HEK293 (cell line): ENCODE data around the gene TMEM132A.
"Not testable (repeated sequence)": the region's sequence is repeated elsewhere in the genome, so short reads cannot be mapped to it uniquely, and the experiment has no call there.

Experiments
- CTCF ChIA-PET: fragments of 350-600 bp; formaldehyde crosslinking; extraction: SDS; loops from one replicate; lab custom pipeline; 2021; ENCODE audit warnings: antibody characterized with exemption; lab: Yijun Ruan, JAX
- POLR2A ChIA-PET: fragments of 300-600 bp; formaldehyde crosslinking; extraction: SDS; loops from one replicate; lab custom pipeline; 2020; ENCODE audit warnings: antibody characterized with exemption, inconsistent platforms; lab: Yijun Ruan, JAX
- H3K27ac ChIP-seq: fragments of 200-500 bp; sonication (Bioruptor generic); 2 replicates; pipeline ENCODE4 v1.5.1; 2014; ENCODE audit warnings: low read depth, low read length, control low read depth, inconsistent platforms; ENCODE audit errors: extremely low read depth
- H3K36me3 ChIP-seq, 2 experiments: fragments of 200-500 bp in 1 of 2; sonication (Bioruptor generic) in 1 of 2; 1 replicate in 1 of 2; 2 replicates in 1 of 2; pipeline ENCODE4 v1.5.1; 2014 to 2017; ENCODE audit warnings: inconsistent platforms in 2 of 2, low read length in 2 of 2; ENCODE audit not compliant: control insufficient read depth in 2 of 2, insufficient read depth in 1 of 2
- H3K4me1 ChIP-seq: fragments of 200-500 bp; sonication (Bioruptor generic); 2 replicates; pipeline ENCODE4 v1.5.1; 2014; ENCODE audit warnings: mild to moderate bottlenecking, low read length, inconsistent platforms; ENCODE audit not compliant: control insufficient read depth, insufficient read depth
- H3K4me3 ChIP-seq: 2 replicates; pipeline ENCODE4 v1.5.1; 2011; ENCODE audit warnings: low read depth, mild to moderate bottlenecking, control low read depth, low read length, moderate library complexity
- H3K9me3 ChIP-seq: fragments of 200-500 bp; sonication (Bioruptor generic); 2 replicates; pipeline ENCODE4 v1.5.1; 2014; ENCODE audit warnings: low read depth, low read length, inconsistent platforms; ENCODE audit not compliant: control insufficient read depth, insufficient read depth
- FEZF1 ChIP-seq: fragments of 450-650 bp; formaldehyde crosslinking; IDR thresholded peaks from 2 replicates; pipeline ENCODE4 v1.5.1; 2016; ENCODE audit warnings: missing biosample characterization, missing genetic modification characterization
- KLF10 ChIP-seq: fragments of 450-650 bp; IDR thresholded peaks from 2 replicates; pipeline ENCODE4 v1.5.1; 2018; ENCODE audit warnings: missing biosample characterization, mild to moderate bottlenecking, missing genetic modification characterization
- REPIN1 ChIP-seq: fragments of 450-650 bp; formaldehyde crosslinking; IDR thresholded peaks from 2 replicates; pipeline ENCODE4 v1.5.1; 2017; ENCODE audit warnings: missing biosample characterization, missing genetic modification characterization, low read depth
- SP7 ChIP-seq: fragments of 450-650 bp; formaldehyde crosslinking; IDR thresholded peaks from 2 replicates; pipeline ENCODE4 v1.5.1; 2016; ENCODE audit warnings: missing biosample characterization, missing genetic modification characterization
- ZNF112 ChIP-seq: fragments of 450-650 bp; formaldehyde crosslinking; IDR thresholded peaks from 2 replicates; pipeline ENCODE4 v1.5.0; 2017; ENCODE audit warnings: missing biosample characterization, missing genetic modification characterization
- ZNF133 ChIP-seq: fragments of 450-650 bp; formaldehyde crosslinking; IDR thresholded peaks from 2 replicates; pipeline ENCODE4 v1.5.1; 2016; ENCODE audit warnings: missing biosample characterization, missing genetic modification characterization
- ZNF157 ChIP-seq: fragments of 450-650 bp; formaldehyde crosslinking; IDR thresholded peaks from 2 replicates; pipeline ENCODE4 v1.5.1; 2016; ENCODE audit warnings: missing biosample characterization, missing genetic modification characterization
- ZNF350 ChIP-seq: fragments of 450-650 bp; formaldehyde crosslinking; IDR thresholded peaks from 2 replicates; pipeline ENCODE4 v1.5.0; 2017; ENCODE audit warnings: missing biosample characterization, mild to moderate bottlenecking, missing genetic modification characterization
- ZNF530 ChIP-seq: fragments of 450-650 bp; formaldehyde crosslinking; IDR thresholded peaks from 2 replicates; pipeline ENCODE4 v1.5.1; 2016; ENCODE audit warnings: low read depth, missing biosample characterization, missing genetic modification characterization
- TF ChIP-seq, protein P1 (sequence below): fragments of 450-650 bp; formaldehyde crosslinking; IDR thresholded peaks from 2 replicates; pipeline ENCODE4 v1.5.1; 2016; ENCODE audit warnings: missing biosample characterization, missing genetic modification characterization, borderline replicate concordance
- TF ChIP-seq, protein P2 (sequence below): fragments of 450-650 bp; formaldehyde crosslinking; conservative IDR thresholded peaks from 2 replicates; pipeline ENCODE4 v1.5.1; 2016; ENCODE audit warnings: low read depth, missing biosample characterization, missing genetic modification characterization
- TF ChIP-seq, protein P3 (sequence below): fragments of 450-650 bp; formaldehyde crosslinking; IDR thresholded peaks from 2 replicates; pipeline ENCODE4 v1.5.1; 2016; ENCODE audit warnings: missing biosample characterization, missing genetic modification characterization

Gene TMEM132A

GRCh38 chr11:60906132-60906972 is 17.9 kb upstream of the TMEM132A start, which contains the start of gene PRPF19 (continued):
- TF ChIP-seq, protein P1, sequence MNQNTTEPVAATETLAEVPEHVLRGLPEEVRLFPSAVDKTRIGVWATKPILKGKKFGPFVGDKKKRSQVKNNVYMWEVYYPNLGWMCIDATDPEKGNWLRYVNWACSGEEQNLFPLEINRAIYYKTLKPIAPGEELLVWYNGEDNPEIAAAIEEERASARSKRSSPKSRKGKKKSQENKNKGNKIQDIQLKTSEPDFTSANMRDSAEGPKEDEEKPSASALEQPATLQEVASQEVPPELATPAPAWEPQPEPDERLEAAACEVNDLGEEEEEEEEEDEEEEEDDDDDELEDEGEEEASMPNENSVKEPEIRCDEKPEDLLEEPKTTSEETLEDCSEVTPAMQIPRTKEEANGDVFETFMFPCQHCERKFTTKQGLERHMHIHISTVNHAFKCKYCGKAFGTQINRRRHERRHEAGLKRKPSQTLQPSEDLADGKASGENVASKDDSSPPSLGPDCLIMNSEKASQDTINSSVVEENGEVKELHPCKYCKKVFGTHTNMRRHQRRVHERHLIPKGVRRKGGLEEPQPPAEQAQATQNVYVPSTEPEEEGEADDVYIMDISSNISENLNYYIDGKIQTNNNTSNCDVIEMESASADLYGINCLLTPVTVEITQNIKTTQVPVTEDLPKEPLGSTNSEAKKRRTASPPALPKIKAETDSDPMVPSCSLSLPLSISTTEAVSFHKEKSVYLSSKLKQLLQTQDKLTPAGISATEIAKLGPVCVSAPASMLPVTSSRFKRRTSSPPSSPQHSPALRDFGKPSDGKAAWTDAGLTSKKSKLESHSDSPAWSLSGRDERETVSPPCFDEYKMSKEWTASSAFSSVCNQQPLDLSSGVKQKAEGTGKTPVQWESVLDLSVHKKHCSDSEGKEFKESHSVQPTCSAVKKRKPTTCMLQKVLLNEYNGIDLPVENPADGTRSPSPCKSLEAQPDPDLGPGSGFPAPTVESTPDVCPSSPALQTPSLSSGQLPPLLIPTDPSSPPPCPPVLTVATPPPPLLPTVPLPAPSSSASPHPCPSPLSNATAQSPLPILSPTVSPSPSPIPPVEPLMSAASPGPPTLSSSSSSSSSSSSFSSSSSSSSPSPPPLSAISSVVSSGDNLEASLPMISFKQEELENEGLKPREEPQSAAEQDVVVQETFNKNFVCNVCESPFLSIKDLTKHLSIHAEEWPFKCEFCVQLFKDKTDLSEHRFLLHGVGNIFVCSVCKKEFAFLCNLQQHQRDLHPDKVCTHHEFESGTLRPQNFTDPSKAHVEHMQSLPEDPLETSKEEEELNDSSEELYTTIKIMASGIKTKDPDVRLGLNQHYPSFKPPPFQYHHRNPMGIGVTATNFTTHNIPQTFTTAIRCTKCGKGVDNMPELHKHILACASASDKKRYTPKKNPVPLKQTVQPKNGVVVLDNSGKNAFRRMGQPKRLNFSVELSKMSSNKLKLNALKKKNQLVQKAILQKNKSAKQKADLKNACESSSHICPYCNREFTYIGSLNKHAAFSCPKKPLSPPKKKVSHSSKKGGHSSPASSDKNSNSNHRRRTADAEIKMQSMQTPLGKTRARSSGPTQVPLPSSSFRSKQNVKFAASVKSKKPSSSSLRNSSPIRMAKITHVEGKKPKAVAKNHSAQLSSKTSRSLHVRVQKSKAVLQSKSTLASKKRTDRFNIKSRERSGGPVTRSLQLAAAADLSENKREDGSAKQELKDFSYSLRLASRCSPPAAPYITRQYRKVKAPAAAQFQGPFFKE = no peak
- no peak for TF ChIP-seq KLF10 (tag by site-specific recombination)
- TF ChIP-seq SP7 (tag by site-specific recombination) = no peak

GRCh38 chr11:60908803-60909202 is 15.5 kb upstream of the TMEM132A start:
- Histone ChIP-seq H3K9me3 (no peaks in the 10 kb centered on the region), H3K4me3 (no peak overlapping the region), H3K4me1 (no peaks in the 10 kb centered on the region; the same call in 1 of the 2 replicates), H3K27ac (no peak overlapping the region), H3K36me3 (peaks cover 0 to 10% of the 10 kb centered on the region in 2 experiments; a peak in 1 of 3 replicates)
- CTCF ChIA-PET = interaction anchor here (0.6 to 2.2 kb wide), 4 partner anchors 10 to 213 kb away, joined by 3 to 9 read pairs (median 4); no protein-coding TSS in a partner anchor
- TF ChIP-seq ZNF530 (tag by site-specific recombination) (peak; percentile 93), FEZF1 (tag by site-specific recombination) (no peak), REPIN1 (no peak)
- POLR2A ChIA-PET = no interaction called here

GRCh38 chr11:60909680-60910280 is 14.5 kb upstream of the TMEM132A start:
- POLR2A ChIA-PET, H3K4me1 ChIP-seq, H3K4me3 ChIP-seq, H3K36me3 ChIP-seq, CTCF ChIA-PET, H3K27ac ChIP-seq, H3K9me3 ChIP-seq: not testable (repeated sequence)

DNA sequence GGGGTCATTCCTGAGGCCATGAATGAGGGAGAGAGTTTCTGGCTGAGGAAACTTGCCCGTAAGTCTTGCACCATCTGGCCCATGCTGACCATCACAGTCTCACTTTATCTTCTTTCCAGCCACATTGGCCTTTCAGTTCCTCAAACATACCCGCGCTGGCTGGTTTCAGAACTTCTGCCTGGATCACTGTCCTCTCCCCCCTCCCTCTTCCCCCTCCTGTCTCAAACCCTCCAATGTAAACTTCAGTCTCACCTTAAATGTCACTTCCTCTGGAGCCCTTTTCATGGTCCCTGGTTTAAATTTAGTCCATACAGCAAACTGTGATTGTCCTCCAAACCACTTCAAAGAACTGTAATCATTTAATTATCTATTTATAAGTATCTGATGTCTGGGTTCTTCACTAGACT is 14.0 kb upstream of the TMEM132A start:
- no peaks in the 10 kb centered on the region for H3K36me3 ChIP-seq
- H3K4me1 ChIP-seq = no peaks in the 10 kb centered on the region
- ChIA-PET POLR2A (no interaction called here), CTCF (no interaction called here)
- TF ChIP-seq, protein P2, sequence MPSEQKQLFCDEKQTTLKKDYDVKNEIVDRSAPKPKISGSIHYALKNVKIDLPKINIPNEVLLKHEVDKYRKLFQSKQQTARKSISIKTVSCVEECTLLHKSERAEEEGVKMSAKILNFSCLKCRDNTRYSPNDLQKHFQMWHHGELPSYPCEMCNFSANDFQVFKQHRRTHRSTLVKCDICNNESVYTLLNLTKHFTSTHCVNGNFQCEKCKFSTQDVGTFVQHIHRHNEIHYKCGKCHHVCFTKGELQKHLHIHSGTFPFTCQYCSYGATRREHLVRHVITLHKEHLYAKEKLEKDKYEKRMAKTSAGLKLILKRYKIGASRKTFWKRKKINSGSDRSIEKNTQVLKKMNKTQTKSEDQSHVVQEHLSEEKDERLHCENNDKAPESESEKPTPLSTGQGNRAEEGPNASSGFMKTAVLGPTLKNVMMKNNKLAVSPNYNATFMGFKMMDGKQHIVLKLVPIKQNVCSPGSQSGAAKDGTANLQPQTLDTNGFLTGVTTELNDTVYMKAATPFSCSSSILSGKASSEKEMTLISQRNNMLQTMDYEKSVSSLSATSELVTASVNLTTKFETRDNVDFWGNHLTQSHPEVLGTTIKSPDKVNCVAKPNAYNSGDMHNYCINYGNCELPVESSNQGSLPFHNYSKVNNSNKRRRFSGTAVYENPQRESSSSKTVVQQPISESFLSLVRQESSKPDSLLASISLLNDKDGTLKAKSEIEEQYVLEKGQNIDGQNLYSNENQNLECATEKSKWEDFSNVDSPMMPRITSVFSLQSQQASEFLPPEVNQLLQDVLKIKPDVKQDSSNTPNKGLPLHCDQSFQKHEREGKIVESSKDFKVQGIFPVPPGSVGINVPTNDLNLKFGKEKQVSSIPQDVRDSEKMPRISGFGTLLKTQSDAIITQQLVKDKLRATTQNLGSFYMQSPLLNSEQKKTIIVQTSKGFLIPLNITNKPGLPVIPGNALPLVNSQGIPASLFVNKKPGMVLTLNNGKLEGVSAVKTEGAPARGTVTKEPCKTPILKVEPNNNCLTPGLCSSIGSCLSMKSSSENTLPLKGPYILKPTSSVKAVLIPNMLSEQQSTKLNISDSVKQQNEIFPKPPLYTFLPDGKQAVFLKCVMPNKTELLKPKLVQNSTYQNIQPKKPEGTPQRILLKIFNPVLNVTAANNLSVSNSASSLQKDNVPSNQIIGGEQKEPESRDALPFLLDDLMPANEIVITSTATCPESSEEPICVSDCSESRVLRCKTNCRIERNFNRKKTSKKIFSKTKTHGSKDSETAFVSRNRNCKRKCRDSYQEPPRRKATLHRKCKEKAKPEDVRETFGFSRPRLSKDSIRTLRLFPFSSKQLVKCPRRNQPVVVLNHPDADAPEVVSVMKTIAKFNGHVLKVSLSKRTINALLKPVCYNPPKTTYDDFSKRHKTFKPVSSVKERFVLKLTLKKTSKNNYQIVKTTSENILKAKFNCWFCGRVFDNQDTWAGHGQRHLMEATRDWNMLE (tag by site-specific recombination) = no peak
- TF ChIP-seq ZNF112 (tag by site-specific recombination) (no peak), ZNF350 (tag by site-specific recombination) (no peak), ZNF133 (tag by site-specific recombination) (no peak), ZNF157 (tag by site-specific recombination) (no peak)
- TF ChIP-seq, protein P3, sequence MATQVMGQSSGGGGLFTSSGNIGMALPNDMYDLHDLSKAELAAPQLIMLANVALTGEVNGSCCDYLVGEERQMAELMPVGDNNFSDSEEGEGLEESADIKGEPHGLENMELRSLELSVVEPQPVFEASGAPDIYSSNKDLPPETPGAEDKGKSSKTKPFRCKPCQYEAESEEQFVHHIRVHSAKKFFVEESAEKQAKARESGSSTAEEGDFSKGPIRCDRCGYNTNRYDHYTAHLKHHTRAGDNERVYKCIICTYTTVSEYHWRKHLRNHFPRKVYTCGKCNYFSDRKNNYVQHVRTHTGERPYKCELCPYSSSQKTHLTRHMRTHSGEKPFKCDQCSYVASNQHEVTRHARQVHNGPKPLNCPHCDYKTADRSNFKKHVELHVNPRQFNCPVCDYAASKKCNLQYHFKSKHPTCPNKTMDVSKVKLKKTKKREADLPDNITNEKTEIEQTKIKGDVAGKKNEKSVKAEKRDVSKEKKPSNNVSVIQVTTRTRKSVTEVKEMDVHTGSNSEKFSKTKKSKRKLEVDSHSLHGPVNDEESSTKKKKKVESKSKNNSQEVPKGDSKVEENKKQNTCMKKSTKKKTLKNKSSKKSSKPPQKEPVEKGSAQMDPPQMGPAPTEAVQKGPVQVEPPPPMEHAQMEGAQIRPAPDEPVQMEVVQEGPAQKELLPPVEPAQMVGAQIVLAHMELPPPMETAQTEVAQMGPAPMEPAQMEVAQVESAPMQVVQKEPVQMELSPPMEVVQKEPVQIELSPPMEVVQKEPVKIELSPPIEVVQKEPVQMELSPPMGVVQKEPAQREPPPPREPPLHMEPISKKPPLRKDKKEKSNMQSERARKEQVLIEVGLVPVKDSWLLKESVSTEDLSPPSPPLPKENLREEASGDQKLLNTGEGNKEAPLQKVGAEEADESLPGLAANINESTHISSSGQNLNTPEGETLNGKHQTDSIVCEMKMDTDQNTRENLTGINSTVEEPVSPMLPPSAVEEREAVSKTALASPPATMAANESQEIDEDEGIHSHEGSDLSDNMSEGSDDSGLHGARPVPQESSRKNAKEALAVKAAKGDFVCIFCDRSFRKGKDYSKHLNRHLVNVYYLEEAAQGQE (tag by site-specific recombination) = no peak
- no peaks in the 10 kb centered on the region for H3K9me3 ChIP-seq
- H3K27ac ChIP-seq = no peak overlapping the region
- no peak overlapping the region for H3K4me3 ChIP-seq
